H1 (cell line): ENCODE measurements around the gene GSE1. TPM values are rescaled to one million over a fixed set of nuclear protein-coding genes. Genes with fewer than 3 reads are reported as not detected.

Experiments
- BCL11A ChIP-seq, 2 experiments: IDR thresholded peaks; one replicate each; pipeline ENCODE4 v1.6.1; 2011; ENCODE audit warnings: low read depth in 2 of 2, low read length in 2 of 2, mild to moderate bottlenecking in 2 of 2
- CHD2 ChIP-seq: IDR thresholded peaks from 2 replicates; pipeline ENCODE4 v1.6.1; 2012; ENCODE audit warnings: low read length, improper control_type of control experiment
- CTBP2 ChIP-seq: IDR thresholded peaks from 2 replicates; pipeline ENCODE4 v1.7.0; 2011; ENCODE audit warnings: borderline replicate concordance, mild to moderate bottlenecking, moderate library complexity, mixed read lengths, low read length; ENCODE audit not compliant: insufficient read depth, insufficient read length
- EZH2 ChIP-seq: fragments of 200-600 bp; sonication (generic); IDR thresholded peaks from 2 replicates; pipeline ENCODE4 v1.7.1; 2012; ENCODE audit warnings: low read depth, mild to moderate bottlenecking, moderate library complexity, low read length, inconsistent platforms; ENCODE audit not compliant: severe bottlenecking
- HDAC2 ChIP-seq, 2 experiments: fragments of 300-600 bp in 1 of 2; sonication (generic) in 1 of 2; IDR thresholded peaks; 2 replicates each; pipeline ENCODE4 v1.6.1; 2011 to 2012; ENCODE audit warnings: low read depth in 2 of 2, low read length in 2 of 2, mild to moderate bottlenecking in 2 of 2, moderate library complexity in 2 of 2, borderline replicate concordance in 1 of 2, inconsistent platforms in 1 of 2
- NRF1 ChIP-seq: IDR thresholded peaks from 2 replicates; pipeline ENCODE4 v1.6.1; 2011; ENCODE audit warnings: mild to moderate bottlenecking, low read depth, low read length, improper control_type of control experiment
- TEAD4 ChIP-seq: IDR thresholded peaks from 2 replicates; pipeline ENCODE4 v1.6.1; 2012; ENCODE audit warnings: low read depth, low read length, inconsistent platforms, mixed read lengths
- polyA plus RNA-seq, 7 experiments: library from polyadenylated mRNA; depleted of rRNA in 3 of 7; stranded (reverse) in 5 of 7; unstranded in 2 of 7; fragments of >200 nt in 5 of 7; fragments of 200-250 nt in 2 of 7; gene quantifications; 1 replicate in 5 of 7; 2 replicates in 1 of 7; 4 replicates in 1 of 7; pipeline versions ENCODE4 v1.2.1 to v1.2.3, GENCODE V29; 2011 to 2013; ENCODE audit warnings: missing spikeins in 2 of 7, mixed read lengths in 2 of 7
- total RNA-seq: library from RNA; stranded (reverse); fragmentation: NEBNext Ultra II Directional; extraction: Animal tissue kit (Norgen Biotek cat#: 25700); gene quantifications from 2 replicates; pipeline ENCODE4 v1.2.1, GENCODE V29; 2021
- TF ChIP-seq, protein P1 (sequence below): IDR thresholded peaks from 2 replicates; pipeline ENCODE4 v1.6.1; 2012; ENCODE audit warnings: inconsistent platforms

The GSE1 gene
- total and polyA plus RNA-seq, 2 of the 8 experiments (the other 6 are each of a cell fraction or from before 2014, with no cell fraction given): 26.0 to 65.6 TPM

GRCh38 chr16:85612801-85613603 is at the start of gene GSE1 (continued):
- TF ChIP-seq CTBP2 (peak; percentile 67), CHD2 (no peak), HDAC2 (IDR thresholded peaks at IDR 0.05; ENCODE audit: borderline replicate concordance in 1 of 2, low read depth in 2 of 2, low read length in 2 of 2) (peak in 1 of 2 experiments; percentile 51; a peak in 1 of 4 replicates), NRF1 (0 out of 2 replicates have a peak, but pooled peaks have one; percentile 1), TEAD4 (no peak), BCL11A (IDR thresholded peaks at IDR 0.05; ENCODE audit: low read depth in 2 of 2, low read length in 2 of 2) (no peak), EZH2 (no peak)
- TF ChIP-seq, protein P1, sequence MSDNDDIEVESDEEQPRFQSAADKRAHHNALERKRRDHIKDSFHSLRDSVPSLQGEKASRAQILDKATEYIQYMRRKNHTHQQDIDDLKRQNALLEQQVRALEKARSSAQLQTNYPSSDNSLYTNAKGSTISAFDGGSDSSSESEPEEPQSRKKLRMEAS: peak; percentile 35
